Testis (tissue), 3 donors: ENCODE data around the gene NABP1. TPM values are rescaled to one million over a fixed set of nuclear protein-coding genes. Genes with fewer than 3 reads are reported as not detected.

ENCODE experiments used
- DNase-seq: peaks from one replicate; pipeline ENCODE4 v3.0.0-alpha.2; 2019
- H3K27ac ChIP-seq, 2 donors: fragments of 200-600 bp; sonication (generic); one replicate each; pipeline ENCODE4 v1.5.1; 2019
- H3K27me3 ChIP-seq: fragments of 200-600 bp; sonication (generic); one replicate; pipeline ENCODE4 v1.5.1; 2019
- H3K36me3 ChIP-seq: fragments of 200-600 bp; sonication (generic); one replicate; pipeline ENCODE4 v1.5.1; 2017; ENCODE audit warnings: low read depth; ENCODE audit errors: missing control alignments
- H3K4me1 ChIP-seq: fragments of 200-600 bp; sonication (generic); one replicate; pipeline ENCODE4 v1.5.1; 2019
- H3K4me3 ChIP-seq, 2 donors: fragments of 200-600 bp; sonication (generic); one replicate each; pipeline ENCODE4 v1.5.1; 2017 to 2019
- H3K9me3 ChIP-seq: fragments of 200-600 bp; sonication (generic); one replicate; pipeline ENCODE4 v1.5.1; 2017
- POLR2A ChIP-seq: fragments of 450-650 bp; IDR thresholded peaks from one replicate; pipeline ENCODE4 v1.6.1; 2017; ENCODE audit warnings: antibody characterized with exemption, mild to moderate bottlenecking, moderate library complexity
- WGBS, 2 donors: methylation state at CpG; one replicate each; pipeline ENCODE4 v1.1.5; 2018; 5-methylcytosine and 5-hydroxymethylcytosine counted together
- intact Hi-C: fragments of 100-400 bp; cut with DNase I; formaldehyde crosslinking; loops from one replicate; pipeline ENCODE4 v1.15.1; 2023; ENCODE audit warnings: low total_unique reads
- polyA plus RNA-seq: library from polyadenylated mRNA; stranded (reverse); fragments of 350-450 nt; fragmentation: Illumina TruSeq; extraction: RNeasy Lipid Tissue Mini Kit (QIAGEN cat#74804); gene quantifications from one replicate; pipeline ENCODE4 v1.2.3, GENCODE V29; 2014; ENCODE audit warnings: low read depth, low replicate concordance; ENCODE audit not compliant: insufficient read depth
- small RNA-seq, 2 donors: library from RNA; depleted of rRNA; stranded (forward); fragments of <200 nt; gene quantifications; one replicate each; pipeline ENCODE3, GENCODE V24; 2016
- total RNA-seq, 2 donors: library from RNA; depleted of rRNA; stranded (reverse); fragments of >200 nt; gene quantifications; one replicate each; pipeline ENCODE4 v1.2.3, GENCODE V29; 2016
- TF ChIP-seq, protein P1 (sequence below), 3 experiments: fragments of 450-650 bp in 2 of 3; fragments of 200-600 bp in 1 of 3; sonication (generic) in 1 of 3; IDR thresholded peaks; one replicate each; pipeline ENCODE4 v1.5.1; 2016 to 2019; ENCODE audit warnings: antibody characterized with exemption in 3 of 3, mild to moderate bottlenecking in 2 of 3, moderate library complexity in 1 of 3

The NABP1 gene
- total and polyA plus RNA-seq, 3 donors from 2014 or later: 40.6 to 67.1 (median 65.8) TPM

DNA sequence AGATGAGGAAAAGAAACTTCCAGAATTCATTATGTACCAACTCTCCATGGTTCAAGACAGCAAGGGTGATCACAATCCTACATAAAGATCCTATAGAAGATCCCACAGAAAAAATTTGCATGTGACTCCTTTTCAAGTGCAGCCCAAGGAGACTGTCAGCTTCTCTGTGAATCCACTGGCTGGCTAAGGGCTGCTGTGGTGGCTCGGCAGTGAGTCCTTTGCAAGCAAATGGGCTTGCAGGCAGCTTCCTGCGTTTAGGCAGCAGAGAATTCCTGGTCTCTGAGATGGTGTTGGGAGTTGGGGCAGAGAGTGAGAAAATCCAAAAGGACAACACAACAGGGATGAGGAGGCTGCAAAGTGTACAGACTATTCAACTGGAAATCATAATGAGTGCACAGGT lies 43.4 kb downstream of the NABP1 start:
- WGBS, 2 donors: 65 to 81% methylated on average over 2 of the region's 2 CpGs
- no peak for DNase-seq
- H3K27ac ChIP-seq: no peak overlapping the region
- TF ChIP-seq, protein P1, sequence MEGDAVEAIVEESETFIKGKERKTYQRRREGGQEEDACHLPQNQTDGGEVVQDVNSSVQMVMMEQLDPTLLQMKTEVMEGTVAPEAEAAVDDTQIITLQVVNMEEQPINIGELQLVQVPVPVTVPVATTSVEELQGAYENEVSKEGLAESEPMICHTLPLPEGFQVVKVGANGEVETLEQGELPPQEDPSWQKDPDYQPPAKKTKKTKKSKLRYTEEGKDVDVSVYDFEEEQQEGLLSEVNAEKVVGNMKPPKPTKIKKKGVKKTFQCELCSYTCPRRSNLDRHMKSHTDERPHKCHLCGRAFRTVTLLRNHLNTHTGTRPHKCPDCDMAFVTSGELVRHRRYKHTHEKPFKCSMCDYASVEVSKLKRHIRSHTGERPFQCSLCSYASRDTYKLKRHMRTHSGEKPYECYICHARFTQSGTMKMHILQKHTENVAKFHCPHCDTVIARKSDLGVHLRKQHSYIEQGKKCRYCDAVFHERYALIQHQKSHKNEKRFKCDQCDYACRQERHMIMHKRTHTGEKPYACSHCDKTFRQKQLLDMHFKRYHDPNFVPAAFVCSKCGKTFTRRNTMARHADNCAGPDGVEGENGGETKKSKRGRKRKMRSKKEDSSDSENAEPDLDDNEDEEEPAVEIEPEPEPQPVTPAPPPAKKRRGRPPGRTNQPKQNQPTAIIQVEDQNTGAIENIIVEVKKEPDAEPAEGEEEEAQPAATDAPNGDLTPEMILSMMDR (IDR thresholded peaks at IDR 0.05): no peak
- TF ChIP-seq POLR2A: no peak
- H3K36me3 ChIP-seq: no peaks in the 10 kb centered on the region
- no peak overlapping the region for H3K4me3 ChIP-seq
- H3K27me3 ChIP-seq: no peaks in the 10 kb centered on the region
- intact Hi-C loops: no loop called here
- H3K4me1 ChIP-seq: no peaks in the 10 kb centered on the region
- no peaks in the 10 kb centered on the region for H3K9me3 ChIP-seq

DNA sequence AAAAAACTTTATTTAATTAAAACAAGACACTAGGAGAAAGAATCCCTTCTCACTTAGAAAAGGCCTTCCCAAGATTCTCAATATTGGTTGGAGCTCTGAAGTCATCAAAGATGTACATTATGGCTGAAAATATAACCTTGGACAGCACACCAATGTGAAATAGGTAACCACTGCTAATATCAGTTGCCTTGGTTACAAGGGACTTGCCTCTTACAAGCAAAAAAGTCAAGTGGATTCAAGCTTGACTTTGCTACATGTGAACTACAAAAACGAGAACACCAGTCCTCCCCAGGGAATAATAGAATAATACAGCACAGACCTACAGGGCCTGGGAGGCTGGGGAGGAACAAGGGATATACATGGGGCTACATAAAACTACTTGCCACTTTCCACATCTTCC lies 46.1 kb downstream of the NABP1 start:
- TF ChIP-seq, protein P1 (IDR thresholded peaks at IDR 0.05): no peak
- TF ChIP-seq POLR2A: no peak
- H3K4me3 ChIP-seq: no peak overlapping the region
- no peaks in the 10 kb centered on the region for H3K36me3 ChIP-seq
- no peak for DNase-seq
- WGBS, 2 donors: 13 to 28% methylated on average over 1 of the region's 1 CpG
- H3K4me1 ChIP-seq: no peaks in the 10 kb centered on the region
- H3K27me3 ChIP-seq: no peaks in the 10 kb centered on the region
- no peaks in the 10 kb centered on the region for H3K9me3 ChIP-seq
- intact Hi-C loops: no loop called here
- no peak overlapping the region for H3K27ac ChIP-seq

DNA sequence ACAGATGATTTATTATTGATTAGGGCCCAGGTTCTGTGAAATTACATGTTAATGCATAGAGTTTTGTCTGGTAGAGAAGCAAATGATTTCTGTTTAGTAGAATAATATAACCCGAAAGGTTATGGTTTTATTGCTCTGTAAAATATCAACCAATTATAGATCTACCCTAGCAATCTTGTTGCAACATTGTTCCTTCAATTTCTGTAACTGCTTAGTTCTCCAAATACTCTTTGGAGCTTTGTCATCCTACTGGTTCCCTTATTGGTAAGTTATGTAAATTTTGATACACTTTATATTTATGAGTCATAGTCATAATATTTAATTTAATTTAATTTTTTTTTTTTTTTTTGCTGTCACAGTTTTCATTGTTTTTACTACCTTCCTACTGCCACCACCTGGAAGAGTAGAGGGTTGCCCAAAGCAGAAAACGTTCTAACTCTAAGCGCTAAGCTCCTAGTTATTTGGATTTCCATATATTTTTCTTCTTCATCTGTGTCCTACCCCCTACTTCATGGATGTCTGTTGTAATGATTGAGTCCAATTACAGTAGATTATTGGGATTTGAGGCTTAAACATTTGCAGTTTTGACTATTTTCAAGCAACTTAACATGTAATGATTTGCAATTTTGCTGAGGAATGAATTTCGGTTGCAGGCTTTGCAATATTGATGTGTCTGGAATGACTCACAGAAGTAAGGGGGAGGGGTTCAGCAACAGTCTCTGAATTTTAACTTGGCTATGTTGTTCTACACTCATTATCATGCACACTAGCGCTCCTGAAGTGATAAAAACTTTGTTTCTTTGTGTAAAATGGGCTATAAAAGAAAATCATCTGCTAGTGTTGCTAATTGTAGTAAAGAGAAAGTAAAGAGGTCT lies 51.1 kb downstream of the NABP1 start:
- WGBS, 2 donors: 68 to 72% methylated on average over 5 of the region's 5 CpGs
- Histone ChIP-seq H3K27me3 (no peaks in the 10 kb centered on the region), H3K36me3 (no peaks in the 10 kb centered on the region), H3K27ac (no peak overlapping the region), H3K4me3 (no peak overlapping the region), H3K4me1 (no peaks in the 10 kb centered on the region), H3K9me3 (no peaks in the 10 kb centered on the region)
- intact Hi-C loops: no loop called here
- no peak for DNase-seq
- TF ChIP-seq POLR2A: no peak
- TF ChIP-seq, protein P1 (IDR thresholded peaks at IDR 0.05): no peak

DNA sequence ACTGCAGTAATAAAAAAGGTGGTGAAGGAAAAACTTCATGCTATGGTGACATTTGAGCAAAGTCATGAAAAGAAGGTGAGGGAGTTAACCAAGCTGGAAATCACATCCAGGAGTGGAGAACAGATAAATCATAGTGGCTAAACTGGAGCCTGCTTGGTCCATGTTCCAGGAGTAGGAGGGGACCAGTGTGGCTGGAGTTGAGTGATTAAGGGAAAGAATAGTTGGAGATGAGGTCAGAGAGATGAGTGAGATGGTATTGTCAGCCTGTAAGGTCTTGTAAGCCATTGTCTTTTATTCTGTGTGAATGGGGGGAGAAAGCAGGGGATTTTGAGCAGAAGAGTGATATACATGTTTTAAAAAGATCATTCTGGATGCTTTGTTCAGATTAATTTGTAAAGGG lies 52.3 kb downstream of the NABP1 start:
- Histone ChIP-seq H3K36me3 (no peaks in the 10 kb centered on the region), H3K27me3 (no peaks in the 10 kb centered on the region), H3K9me3 (no peaks in the 10 kb centered on the region), H3K27ac (no peak overlapping the region), H3K4me1 (no peaks in the 10 kb centered on the region), H3K4me3 (no peak overlapping the region)
- no peak for DNase-seq
- TF ChIP-seq POLR2A: no peak
- TF ChIP-seq, protein P1 (IDR thresholded peaks at IDR 0.05): no peak
- intact Hi-C loops: no loop called here

Small RNA genes within 50 kb of the gene (small RNA-seq; reads per million reads assigned to genes)
- gene RF02271: 0 reads per million in 2 donors

Other genes with a start within 250 kb of the NABP1 start
- gene CAVIN2, start 169.0 kb downstream of the NABP1 start, total RNA-seq: 1 to 10 TPM; 4.1 to 5.1 TPM
- gene CAVIN2, start 169.0 kb downstream of the NABP1 start, polyA plus RNA-seq: 3.3 TPM